ENCODE data around the gene STXBP1. TPM values are rescaled to one million over a fixed set of nuclear protein-coding genes. Genes with fewer than 3 reads are reported as not detected.

STXBP1 gene
- total and polyA plus RNA-seq, 2 of the 8 experiments (the other 6 are each of a cell fraction or from before 2014, with no cell fraction given): 11.5 to 60.9 TPM

DNA sequence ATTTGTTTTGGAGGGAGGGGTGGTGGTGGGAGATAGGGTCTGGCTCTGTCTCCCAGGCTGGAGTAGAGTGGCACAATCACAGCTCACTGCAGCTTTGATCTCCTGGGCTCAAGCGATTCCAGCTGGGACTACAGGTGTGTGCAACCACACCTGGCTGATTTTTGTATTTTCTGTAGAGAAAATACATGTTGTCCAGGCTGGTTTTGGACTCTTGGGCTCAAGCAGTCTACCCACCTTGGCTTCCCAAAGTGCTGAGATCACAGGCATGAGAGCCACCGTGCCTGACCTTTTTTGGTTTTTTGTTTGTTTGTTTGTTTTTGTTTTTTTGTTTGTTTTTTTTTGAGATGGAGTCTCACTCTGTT lies 15.4 kb downstream of the STXBP1 start (continued):
- TF ChIP-seq, protein P1, sequence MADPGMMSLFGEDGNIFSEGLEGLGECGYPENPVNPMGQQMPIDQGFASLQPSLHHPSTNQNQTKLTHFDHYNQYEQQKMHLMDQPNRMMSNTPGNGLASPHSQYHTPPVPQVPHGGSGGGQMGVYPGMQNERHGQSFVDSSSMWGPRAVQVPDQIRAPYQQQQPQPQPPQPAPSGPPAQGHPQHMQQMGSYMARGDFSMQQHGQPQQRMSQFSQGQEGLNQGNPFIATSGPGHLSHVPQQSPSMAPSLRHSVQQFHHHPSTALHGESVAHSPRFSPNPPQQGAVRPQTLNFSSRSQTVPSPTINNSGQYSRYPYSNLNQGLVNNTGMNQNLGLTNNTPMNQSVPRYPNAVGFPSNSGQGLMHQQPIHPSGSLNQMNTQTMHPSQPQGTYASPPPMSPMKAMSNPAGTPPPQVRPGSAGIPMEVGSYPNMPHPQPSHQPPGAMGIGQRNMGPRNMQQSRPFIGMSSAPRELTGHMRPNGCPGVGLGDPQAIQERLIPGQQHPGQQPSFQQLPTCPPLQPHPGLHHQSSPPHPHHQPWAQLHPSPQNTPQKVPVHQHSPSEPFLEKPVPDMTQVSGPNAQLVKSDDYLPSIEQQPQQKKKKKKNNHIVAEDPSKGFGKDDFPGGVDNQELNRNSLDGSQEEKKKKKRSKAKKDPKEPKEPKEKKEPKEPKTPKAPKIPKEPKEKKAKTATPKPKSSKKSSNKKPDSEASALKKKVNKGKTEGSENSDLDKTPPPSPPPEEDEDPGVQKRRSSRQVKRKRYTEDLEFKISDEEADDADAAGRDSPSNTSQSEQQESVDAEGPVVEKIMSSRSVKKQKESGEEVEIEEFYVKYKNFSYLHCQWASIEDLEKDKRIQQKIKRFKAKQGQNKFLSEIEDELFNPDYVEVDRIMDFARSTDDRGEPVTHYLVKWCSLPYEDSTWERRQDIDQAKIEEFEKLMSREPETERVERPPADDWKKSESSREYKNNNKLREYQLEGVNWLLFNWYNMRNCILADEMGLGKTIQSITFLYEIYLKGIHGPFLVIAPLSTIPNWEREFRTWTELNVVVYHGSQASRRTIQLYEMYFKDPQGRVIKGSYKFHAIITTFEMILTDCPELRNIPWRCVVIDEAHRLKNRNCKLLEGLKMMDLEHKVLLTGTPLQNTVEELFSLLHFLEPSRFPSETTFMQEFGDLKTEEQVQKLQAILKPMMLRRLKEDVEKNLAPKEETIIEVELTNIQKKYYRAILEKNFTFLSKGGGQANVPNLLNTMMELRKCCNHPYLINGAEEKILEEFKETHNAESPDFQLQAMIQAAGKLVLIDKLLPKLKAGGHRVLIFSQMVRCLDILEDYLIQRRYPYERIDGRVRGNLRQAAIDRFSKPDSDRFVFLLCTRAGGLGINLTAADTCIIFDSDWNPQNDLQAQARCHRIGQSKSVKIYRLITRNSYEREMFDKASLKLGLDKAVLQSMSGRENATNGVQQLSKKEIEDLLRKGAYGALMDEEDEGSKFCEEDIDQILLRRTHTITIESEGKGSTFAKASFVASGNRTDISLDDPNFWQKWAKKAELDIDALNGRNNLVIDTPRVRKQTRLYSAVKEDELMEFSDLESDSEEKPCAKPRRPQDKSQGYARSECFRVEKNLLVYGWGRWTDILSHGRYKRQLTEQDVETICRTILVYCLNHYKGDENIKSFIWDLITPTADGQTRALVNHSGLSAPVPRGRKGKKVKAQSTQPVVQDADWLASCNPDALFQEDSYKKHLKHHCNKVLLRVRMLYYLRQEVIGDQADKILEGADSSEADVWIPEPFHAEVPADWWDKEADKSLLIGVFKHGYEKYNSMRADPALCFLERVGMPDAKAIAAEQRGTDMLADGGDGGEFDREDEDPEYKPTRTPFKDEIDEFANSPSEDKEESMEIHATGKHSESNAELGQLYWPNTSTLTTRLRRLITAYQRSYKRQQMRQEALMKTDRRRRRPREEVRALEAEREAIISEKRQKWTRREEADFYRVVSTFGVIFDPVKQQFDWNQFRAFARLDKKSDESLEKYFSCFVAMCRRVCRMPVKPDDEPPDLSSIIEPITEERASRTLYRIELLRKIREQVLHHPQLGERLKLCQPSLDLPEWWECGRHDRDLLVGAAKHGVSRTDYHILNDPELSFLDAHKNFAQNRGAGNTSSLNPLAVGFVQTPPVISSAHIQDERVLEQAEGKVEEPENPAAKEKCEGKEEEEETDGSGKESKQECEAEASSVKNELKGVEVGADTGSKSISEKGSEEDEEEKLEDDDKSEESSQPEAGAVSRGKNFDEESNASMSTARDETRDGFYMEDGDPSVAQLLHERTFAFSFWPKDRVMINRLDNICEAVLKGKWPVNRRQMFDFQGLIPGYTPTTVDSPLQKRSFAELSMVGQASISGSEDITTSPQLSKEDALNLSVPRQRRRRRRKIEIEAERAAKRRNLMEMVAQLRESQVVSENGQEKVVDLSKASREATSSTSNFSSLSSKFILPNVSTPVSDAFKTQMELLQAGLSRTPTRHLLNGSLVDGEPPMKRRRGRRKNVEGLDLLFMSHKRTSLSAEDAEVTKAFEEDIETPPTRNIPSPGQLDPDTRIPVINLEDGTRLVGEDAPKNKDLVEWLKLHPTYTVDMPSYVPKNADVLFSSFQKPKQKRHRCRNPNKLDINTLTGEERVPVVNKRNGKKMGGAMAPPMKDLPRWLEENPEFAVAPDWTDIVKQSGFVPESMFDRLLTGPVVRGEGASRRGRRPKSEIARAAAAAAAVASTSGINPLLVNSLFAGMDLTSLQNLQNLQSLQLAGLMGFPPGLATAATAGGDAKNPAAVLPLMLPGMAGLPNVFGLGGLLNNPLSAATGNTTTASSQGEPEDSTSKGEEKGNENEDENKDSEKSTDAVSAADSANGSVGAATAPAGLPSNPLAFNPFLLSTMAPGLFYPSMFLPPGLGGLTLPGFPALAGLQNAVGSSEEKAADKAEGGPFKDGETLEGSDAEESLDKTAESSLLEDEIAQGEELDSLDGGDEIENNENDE (IDR thresholded peaks at IDR 0.05; ENCODE audit: insufficient replicate concordance, low read length): no peak
